ENCODE data around the gene SFRP5.

The SFRP5 gene

GRCh38 chr10:97782455-97783228 is 10.8 kb upstream of the SFRP5 start:
- Histone ChIP-seq H3K27me3 (ENCODE audit: insufficient read depth, poor library complexity, severe bottlenecking) (no peaks in the 10 kb centered on the region), H3K27ac (replicated peaks) (no peak overlapping the region), H3K4me3 (replicated peaks; ENCODE audit: insufficient read depth, low read length) (no peak overlapping the region)
- no peak for DNase-seq (ENCODE audit: low read depth in 1 of 2, low spot score in 1 of 2)
- no peak for TF ChIP-seq CTCF (IDR thresholded peaks at IDR 0.05; ENCODE audit: insufficient read depth, low read length)
- no peak for TF ChIP-seq SPI1 (IDR thresholded peaks at IDR 0.05; ENCODE audit: borderline replicate concordance, low read depth)
- no peak for TF ChIP-seq POLR2AphosphoS5 (IDR thresholded peaks at IDR 0.05; ENCODE audit: low read depth)
- TF ChIP-seq REST (IDR thresholded peaks at IDR 0.05; ENCODE audit: insufficient replicate concordance, low read depth): no peak
- no peak for TF ChIP-seq GABPA (IDR thresholded peaks at IDR 0.05; ENCODE audit: low read depth)

GRCh38 chr10:97781618-97782331 is 10.0 kb upstream of the SFRP5 start:
- no peaks in the 10 kb centered on the region for H3K27me3 ChIP-seq (ENCODE audit: insufficient read depth, poor library complexity, severe bottlenecking)

GRCh38 chr10:97780841-97781617 is 9.2 kb upstream of the SFRP5 start:
- DNase-seq (ENCODE audit: low read depth in 1 of 2, low spot score in 1 of 2): peak in 1 of 2 experiments; percentile 15
- H3K27ac ChIP-seq (replicated peaks): no peak overlapping the region
- no peak for TF ChIP-seq CTCF (IDR thresholded peaks at IDR 0.05; ENCODE audit: insufficient read depth, low read length)
- no peak for TF ChIP-seq REST (IDR thresholded peaks at IDR 0.05; ENCODE audit: insufficient replicate concordance, low read depth)
- TF ChIP-seq POLR2AphosphoS5 (IDR thresholded peaks at IDR 0.05; ENCODE audit: low read depth): no peak
- H3K4me3 ChIP-seq (replicated peaks; ENCODE audit: insufficient read depth, low read length): no peak overlapping the region
- H3K27me3 ChIP-seq (ENCODE audit: insufficient read depth, poor library complexity, severe bottlenecking): no peaks in the 10 kb centered on the region

More at GRCh38 chr10:97781618-97782331, 10.0 kb upstream of the SFRP5 start:
- no peak overlapping the region for H3K4me3 ChIP-seq (replicated peaks; ENCODE audit: insufficient read depth, low read length)
- no peak for DNase-seq (ENCODE audit: low read depth in 1 of 2, low spot score in 1 of 2)
- no peak overlapping the region for H3K27ac ChIP-seq (replicated peaks)
- TF ChIP-seq REST (IDR thresholded peaks at IDR 0.05; ENCODE audit: insufficient replicate concordance, low read depth) (no peak), SPI1 (IDR thresholded peaks at IDR 0.05; ENCODE audit: borderline replicate concordance, low read depth) (no peak)

Measured in HL-60 (cell line).